ENCODE data around the gene TOM1L2. TPM values are rescaled to one million over a fixed set of nuclear protein-coding genes. Genes with fewer than 3 reads are reported as not detected.

TOM1L2 gene
- total and polyA plus RNA-seq, 2 experiments from 2014 or later: 21.5 to 29.6 TPM

GRCh38 chr17:17798010-17798556 lies 174.1 kb downstream of the TOM1L2 start:
- H3K4me2 ChIP-seq: no peak overlapping the region
- no peaks in the 10 kb centered on the region for H3K9me3 ChIP-seq (ENCODE audit: low read depth)
- WGBS (ENCODE audit: low lambda C conversion rate, missing lambda C conversion rate): 96% methylated on average over 24 of the region's 25 CpGs
- peaks cover 41% of the 10 kb centered on the region for H4K20me1 ChIP-seq (ENCODE audit: insufficient read depth, poor library complexity, severe bottlenecking)
- no peak for TF ChIP-seq EZH2phosphoT487 (IDR thresholded peaks at IDR 0.05; ENCODE audit: low read depth, severe bottlenecking, unreplicated experiment)
- TF ChIP-seq EZH2 (IDR thresholded peaks at IDR 0.05; ENCODE audit: borderline replicate concordance): no peak
- TF ChIP-seq, protein P1, sequence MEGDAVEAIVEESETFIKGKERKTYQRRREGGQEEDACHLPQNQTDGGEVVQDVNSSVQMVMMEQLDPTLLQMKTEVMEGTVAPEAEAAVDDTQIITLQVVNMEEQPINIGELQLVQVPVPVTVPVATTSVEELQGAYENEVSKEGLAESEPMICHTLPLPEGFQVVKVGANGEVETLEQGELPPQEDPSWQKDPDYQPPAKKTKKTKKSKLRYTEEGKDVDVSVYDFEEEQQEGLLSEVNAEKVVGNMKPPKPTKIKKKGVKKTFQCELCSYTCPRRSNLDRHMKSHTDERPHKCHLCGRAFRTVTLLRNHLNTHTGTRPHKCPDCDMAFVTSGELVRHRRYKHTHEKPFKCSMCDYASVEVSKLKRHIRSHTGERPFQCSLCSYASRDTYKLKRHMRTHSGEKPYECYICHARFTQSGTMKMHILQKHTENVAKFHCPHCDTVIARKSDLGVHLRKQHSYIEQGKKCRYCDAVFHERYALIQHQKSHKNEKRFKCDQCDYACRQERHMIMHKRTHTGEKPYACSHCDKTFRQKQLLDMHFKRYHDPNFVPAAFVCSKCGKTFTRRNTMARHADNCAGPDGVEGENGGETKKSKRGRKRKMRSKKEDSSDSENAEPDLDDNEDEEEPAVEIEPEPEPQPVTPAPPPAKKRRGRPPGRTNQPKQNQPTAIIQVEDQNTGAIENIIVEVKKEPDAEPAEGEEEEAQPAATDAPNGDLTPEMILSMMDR (IDR thresholded peaks at IDR 0.05; ENCODE audit: poor library complexity): no peak
- H3K27ac ChIP-seq: no peak overlapping the region
- H2AFZ ChIP-seq: no peak overlapping the region
- DNase-seq (ENCODE audit: low spot score): no peak
- no peak overlapping the region for H3K4me3 ChIP-seq
- no peaks in the 10 kb centered on the region for H3K36me3 ChIP-seq (replicated peaks; ENCODE audit: insufficient read depth, low read depth)
- H3K4me1 ChIP-seq (ENCODE audit: insufficient read depth): peaks cover 1% of the 10 kb centered on the region
- peaks cover 11% of the 10 kb centered on the region for H3K79me2 ChIP-seq
- H3K9me2 ChIP-seq (replicated peaks; ENCODE audit: insufficient read depth): no peaks in the 10 kb centered on the region
- no peaks in the 10 kb centered on the region for H3K27me3 ChIP-seq

GRCh38 chr17:17797119-17797809 lies 174.9 kb downstream of the TOM1L2 start:
- DNase-seq (ENCODE audit: low spot score): no peak
- Histone ChIP-seq H3K9me2 (replicated peaks; ENCODE audit: insufficient read depth) (no peaks in the 10 kb centered on the region), H3K27me3 (no peaks in the 10 kb centered on the region), H4K20me1 (ENCODE audit: insufficient read depth, poor library complexity, severe bottlenecking) (peaks cover 48% of the 10 kb centered on the region), H3K36me3 (replicated peaks; ENCODE audit: insufficient read depth, low read depth) (no peaks in the 10 kb centered on the region), H3K27ac (no peak overlapping the region), H3K4me2 (no peak overlapping the region), H2AFZ (no peak overlapping the region), H3K4me3 (no peak overlapping the region), H3K4me1 (ENCODE audit: insufficient read depth) (peaks cover 10% of the 10 kb centered on the region), H3K79me2 (peaks cover 12% of the 10 kb centered on the region), H3K9me3 (ENCODE audit: low read depth) (no peaks in the 10 kb centered on the region)
- TF ChIP-seq, protein P1 (IDR thresholded peaks at IDR 0.05; ENCODE audit: poor library complexity): no peak
- TF ChIP-seq EZH2 (IDR thresholded peaks at IDR 0.05; ENCODE audit: borderline replicate concordance) (no peak), EZH2phosphoT487 (IDR thresholded peaks at IDR 0.05; ENCODE audit: low read depth, severe bottlenecking, unreplicated experiment) (no peak)
- 96% methylated on average over 30 of the region's 30 CpGs for WGBS (ENCODE audit: low lambda C conversion rate, missing lambda C conversion rate)

- Histone ChIP-seq H4K20me1 (ENCODE audit: insufficient read depth, poor library complexity, severe bottlenecking) (peaks cover 53% of the 10 kb centered on the region), H3K9me2 (replicated peaks; ENCODE audit: insufficient read depth) (no peaks in the 10 kb centered on the region), H3K27ac (no peak overlapping the region), H3K79me2 (peaks cover 17% of the 10 kb centered on the region), H2AFZ (no peak overlapping the region), H3K4me2 (no peak overlapping the region), H3K4me3 (no peak overlapping the region), H3K27me3 (no peaks in the 10 kb centered on the region), H3K36me3 (replicated peaks; ENCODE audit: insufficient read depth, low read depth) (no peaks in the 10 kb centered on the region), H3K9me3 (ENCODE audit: low read depth) (no peaks in the 10 kb centered on the region), H3K4me1 (ENCODE audit: insufficient read depth) (peaks cover 15% of the 10 kb centered on the region)
- WGBS (ENCODE audit: low lambda C conversion rate, missing lambda C conversion rate): 96% methylated on average over 13 of the region's 13 CpGs
- no peak for DNase-seq (ENCODE audit: low spot score)
- TF ChIP-seq EZH2phosphoT487 (IDR thresholded peaks at IDR 0.05; ENCODE audit: low read depth, severe bottlenecking, unreplicated experiment) (no peak), EZH2 (IDR thresholded peaks at IDR 0.05; ENCODE audit: borderline replicate concordance) (no peak)
- TF ChIP-seq, protein P1 (IDR thresholded peaks at IDR 0.05; ENCODE audit: poor library complexity): no peak
Observed at GRCh38 chr17:17796787-17797061, 175.5 kb downstream of the TOM1L2 start.
